Neuronal stem cell (in vitro differentiated cells): ENCODE measurements around the gene ELOVL1.

Source experiments
- DNase-seq: peaks from one replicate; pipeline ENCODE4 v3.0.0-alpha.2; 2013; ENCODE audit warnings: low spot score
- H2AFZ ChIP-seq: one replicate; pipeline ENCODE4 v1.6.1; 2013; ENCODE audit warnings: mild to moderate bottlenecking, low read length, inconsistent platforms
- H2AK5ac ChIP-seq: 2 replicates; pipeline ENCODE4 v1.6.1; 2013; ENCODE audit warnings: low read depth, mild to moderate bottlenecking, inconsistent platforms, low read length, moderate library complexity, mixed read lengths
- H2BK120ac ChIP-seq: 2 replicates; pipeline ENCODE4 v1.6.1; 2013; ENCODE audit warnings: low read depth, mild to moderate bottlenecking, inconsistent platforms, low read length, moderate library complexity, mixed read lengths
- H2BK12ac ChIP-seq: one replicate; pipeline ENCODE4 v1.6.1; 2013; ENCODE audit warnings: low read length, inconsistent platforms
- H2BK15ac ChIP-seq: 2 replicates; pipeline ENCODE4 v1.6.1; 2013; ENCODE audit warnings: mild to moderate bottlenecking, low read length, inconsistent platforms, mixed read lengths
- H2BK5ac ChIP-seq: one replicate; pipeline ENCODE4 v1.6.1; 2013; ENCODE audit warnings: inconsistent platforms, mild to moderate bottlenecking, low read length, moderate library complexity
- H3K14ac ChIP-seq: one replicate; pipeline ENCODE4 v1.6.1; 2013; ENCODE audit warnings: low read length, inconsistent platforms
- H3K18ac ChIP-seq: 2 replicates; pipeline ENCODE4 v1.6.1; 2013; ENCODE audit warnings: low read length, inconsistent platforms
- H3K23ac ChIP-seq: 2 replicates; pipeline ENCODE4 v1.6.1; 2013; ENCODE audit warnings: low read depth, mild to moderate bottlenecking, mixed read lengths, low read length, inconsistent platforms; ENCODE audit not compliant: poor library complexity
- H3K27ac ChIP-seq: replicated peaks from 3 replicates; pipeline ENCODE4 v1.5.1; 2013; ENCODE audit warnings: low read length, inconsistent platforms
- H3K27me3 ChIP-seq, 3 experiments: 2 replicates each; pipeline ENCODE4 v1.6.1; 2013; ENCODE audit warnings: low read length in 3 of 3, mild to moderate bottlenecking in 2 of 3, inconsistent platforms in 1 of 3, low read depth in 1 of 3, mixed read lengths in 1 of 3, moderate library complexity in 1 of 3; ENCODE audit not compliant: control insufficient read depth in 3 of 3, insufficient read depth in 3 of 3
- H3K36me3 ChIP-seq, 2 donors: replicated peaks in 1 of 2; 2 replicates each; pipeline ENCODE4 v1.6.1; 2013; ENCODE audit warnings: low read length in 2 of 2; ENCODE audit not compliant: control insufficient read depth in 2 of 2, insufficient read depth in 2 of 2
- H3K4ac ChIP-seq: 2 replicates; pipeline ENCODE4 v1.6.1; 2013; ENCODE audit warnings: inconsistent platforms, mild to moderate bottlenecking, low read length, moderate library complexity
- H3K4me1 ChIP-seq, 2 donors: 1 replicate in 1 of 2; 2 replicates in 1 of 2; pipeline ENCODE4 v1.6.1; 2013; ENCODE audit warnings: low read length in 2 of 2, low read depth in 1 of 2; ENCODE audit not compliant: control insufficient read depth in 2 of 2, insufficient read depth in 1 of 2
- H3K4me2 ChIP-seq: one replicate; pipeline ENCODE4 v1.6.1; 2013; ENCODE audit warnings: mild to moderate bottlenecking, low read length, inconsistent platforms; ENCODE audit not compliant: insufficient read depth, poor library complexity, severe bottlenecking
- H3K4me3 ChIP-seq, 2 donors: 2 replicates each; pipeline ENCODE4 v1.5.1; 2013; ENCODE audit warnings: low read length in 2 of 2, mild to moderate bottlenecking in 2 of 2, inconsistent platforms in 1 of 2, moderate library complexity in 1 of 2
- H3K79me1 ChIP-seq: one replicate; pipeline ENCODE4 v1.6.1; 2013; ENCODE audit warnings: low read depth, mild to moderate bottlenecking, inconsistent platforms, low read length, moderate library complexity
- H3K9ac ChIP-seq: one replicate; pipeline ENCODE4 v1.6.1; 2013; ENCODE audit warnings: mild to moderate bottlenecking, low read depth, low read length, inconsistent platforms; ENCODE audit not compliant: poor library complexity
- H3K9me3 ChIP-seq, 2 donors: replicated peaks in 1 of 2; 2 replicates each; pipeline versions ENCODE3 to v1.6.1; 2013; ENCODE audit warnings: low read length in 2 of 2, mild to moderate bottlenecking in 2 of 2, inconsistent platforms in 1 of 2, low read depth in 1 of 2, mixed read lengths in 1 of 2, moderate library complexity in 1 of 2; ENCODE audit not compliant: control insufficient read depth in 2 of 2, insufficient read depth in 1 of 2
- H4K8ac ChIP-seq: one replicate; pipeline ENCODE4 v1.6.1; 2013; ENCODE audit warnings: low read depth, mild to moderate bottlenecking, inconsistent platforms, low read length, moderate library complexity
- H4K91ac ChIP-seq: one replicate; pipeline ENCODE4 v1.6.1; 2013; ENCODE audit warnings: low read length, low read depth, mild to moderate bottlenecking, inconsistent platforms; ENCODE audit not compliant: poor library complexity
- WGBS, 2 donors: extraction: QIAGEN DNeasy Blood & Tissue Kit; methylation state at CpG; one replicate each; pipeline ENCODE4 v1.1.7; 2013; ENCODE audit warnings: missing lambda C conversion rate in 2 of 2, mixed read lengths in 1 of 2; ENCODE audit not compliant: insufficient read length in 2 of 2, insufficient replicate concordance in 1 of 2; ENCODE audit errors: extremely low coverage in 2 of 2; 5-methylcytosine and 5-hydroxymethylcytosine counted together

Gene ELOVL1

GRCh38 chr1:43365678-43366077, 2.1 kb downstream of the ELOVL1 start:
- Histone ChIP-seq H3K4ac (no peak overlapping the region), H3K23ac (peak overlapping the region; percentile 23), H2BK15ac (no peak overlapping the region), H2AK5ac (peak overlapping the region; percentile 47), H3K27ac (no peak overlapping the region), H3K9me3 (no peaks in the 10 kb centered on the region), H3K14ac (no peak overlapping the region), H2AFZ (no peak overlapping the region), H3K27me3 (no peaks in the 10 kb centered on the region), H4K91ac (no peak overlapping the region), H2BK12ac (no peak overlapping the region), H3K4me1 (peaks cover 19 to 35% of the 10 kb centered on the region in 2 donors), H3K4me3 (no peak overlapping the region), H3K9ac (no peak overlapping the region), H2BK120ac (no peak overlapping the region), H3K18ac (peak overlapping the region; percentile 14), H3K79me1 (peaks cover 4% of the 10 kb centered on the region), H3K4me2 (no peak overlapping the region), H2BK5ac (no peak overlapping the region), H4K8ac (no peak overlapping the region), H3K36me3 (peaks cover 34 to 48% of the 10 kb centered on the region in 2 donors)
- WGBS, 2 donors, result no CpG with 5 or more reads among the region's 2 CpGs
- no peak for DNase-seq

GRCh38 chr1:43363935-43364525, 3.8 kb downstream of the ELOVL1 start:
- H2AFZ ChIP-seq, result no peak overlapping the region
- H3K14ac ChIP-seq, result no peak overlapping the region
- H3K27ac ChIP-seq, result no peak overlapping the region
- no peak overlapping the region for H2AK5ac ChIP-seq
- H3K4me3 ChIP-seq, result no peak overlapping the region
- H4K91ac ChIP-seq, result no peak overlapping the region
- DNase-seq, result no peak
- no peak overlapping the region for H3K4me2 ChIP-seq
- H2BK120ac ChIP-seq, result no peak overlapping the region
- peaks cover 28 to 42% of the 10 kb centered on the region in 2 donors for H3K4me1 ChIP-seq
- H3K36me3 ChIP-seq, result peaks cover 43 to 63% of the 10 kb centered on the region in 2 donors
- peaks cover 9% of the 10 kb centered on the region for H3K79me1 ChIP-seq
- no peak overlapping the region for H3K18ac ChIP-seq
- no peak overlapping the region for H2BK5ac ChIP-seq
- no peak overlapping the region for H2BK12ac ChIP-seq
- no peaks in the 10 kb centered on the region for H3K9me3 ChIP-seq
- no peak overlapping the region for H3K23ac ChIP-seq
- no peak overlapping the region for H3K9ac ChIP-seq
- no peak overlapping the region for H3K4ac ChIP-seq
- H3K27me3 ChIP-seq, result no peaks in the 10 kb centered on the region
- no peak overlapping the region for H4K8ac ChIP-seq
- no peak overlapping the region for H2BK15ac ChIP-seq
- WGBS, 2 donors, result no CpG with 5 or more reads among the region's 5 CpGs

- H2BK120ac ChIP-seq, result no peak overlapping the region
- peak overlapping the region; percentile 18 for H3K4ac ChIP-seq
- peak overlapping the region; percentile 24 for H3K9ac ChIP-seq
- H3K23ac ChIP-seq, result no peak overlapping the region
- peaks cover 43 to 63% of the 10 kb centered on the region in 2 donors for H3K36me3 ChIP-seq
- no peaks in the 10 kb centered on the region for H3K9me3 ChIP-seq
- peaks cover 24 to 41% of the 10 kb centered on the region in 2 donors for H3K4me1 ChIP-seq
- H2BK5ac ChIP-seq, result no peak overlapping the region
- H3K4me3 ChIP-seq, result no peak overlapping the region
- no peak overlapping the region for H3K4me2 ChIP-seq
- no peak for DNase-seq
- H2AFZ ChIP-seq, result no peak overlapping the region
- H2AK5ac ChIP-seq, result no peak overlapping the region
- no peak overlapping the region for H3K18ac ChIP-seq
- no CpG with 5 or more reads among the region's 9 CpGs for WGBS, 2 donors
- no peak overlapping the region for H3K14ac ChIP-seq
- H3K79me1 ChIP-seq, result peaks cover 11% of the 10 kb centered on the region
- H3K27ac ChIP-seq, result no peak overlapping the region
- no peak overlapping the region for H2BK15ac ChIP-seq
- no peaks in the 10 kb centered on the region for H3K27me3 ChIP-seq
- no peak overlapping the region for H4K91ac ChIP-seq
- no peak overlapping the region for H2BK12ac ChIP-seq
- no peak overlapping the region for H4K8ac ChIP-seq
These were observed 4.4 kb downstream of the ELOVL1 start for GRCh38 chr1:43363283-43363934.

- no peak overlapping the region for H3K27ac ChIP-seq
- no peaks in the 10 kb centered on the region for H3K27me3 ChIP-seq
- no peak overlapping the region for H2AFZ ChIP-seq
- H3K36me3 ChIP-seq, result peaks cover 43 to 63% of the 10 kb centered on the region in 2 donors
- DNase-seq, result no peak
- no peak overlapping the region for H2AK5ac ChIP-seq
- H3K9ac ChIP-seq, result peak overlapping the region; percentile 37
- H3K4ac ChIP-seq, result no peak overlapping the region
- H3K4me2 ChIP-seq, result no peak overlapping the region
- no peak overlapping the region for H4K8ac ChIP-seq
- WGBS, 2 donors, result no CpG with 5 or more reads among the region's 4 CpGs
- H2BK12ac ChIP-seq, result no peak overlapping the region
- no peaks in the 10 kb centered on the region for H3K9me3 ChIP-seq
- no peak overlapping the region for H3K18ac ChIP-seq
- H3K23ac ChIP-seq, result no peak overlapping the region
- H2BK120ac ChIP-seq, result no peak overlapping the region
- H2BK15ac ChIP-seq, result no peak overlapping the region
- peaks cover 18 to 30% of the 10 kb centered on the region in 2 donors for H3K4me1 ChIP-seq
- H4K91ac ChIP-seq, result no peak overlapping the region
- no peak overlapping the region for H3K14ac ChIP-seq
- peaks cover 7% of the 10 kb centered on the region for H3K79me1 ChIP-seq
- H2BK5ac ChIP-seq, result no peak overlapping the region
- peak overlapping the region; percentile 17 to 85 for H3K4me3 ChIP-seq
These were observed 7.2 kb downstream of the ELOVL1 start for GRCh38 chr1:43360616-43361015.
